Esophagus squamous epithelium (tissue), 4 donors: ENCODE data around the gene MRAS.

Experiments
- POLR2A ChIP-seq, 4 donors: fragments of 450-650 bp; IDR thresholded peaks; one replicate each; pipeline ENCODE4 v1.6.1; 2017; ENCODE audit warnings: antibody characterized with exemption in 4 of 4, mild to moderate bottlenecking in 4 of 4, moderate library complexity in 3 of 4
- TF ChIP-seq, protein P1 (sequence below), 6 experiments: fragments of 450-650 bp in 4 of 6; fragments of 200-600 bp in 2 of 6; sonication (generic) in 2 of 6; IDR thresholded peaks; one replicate each; pipeline ENCODE4 v1.5.1; 2016 to 2019; ENCODE audit warnings: antibody characterized with exemption in 6 of 6, mild to moderate bottlenecking in 4 of 6, moderate library complexity in 4 of 6

DNA sequence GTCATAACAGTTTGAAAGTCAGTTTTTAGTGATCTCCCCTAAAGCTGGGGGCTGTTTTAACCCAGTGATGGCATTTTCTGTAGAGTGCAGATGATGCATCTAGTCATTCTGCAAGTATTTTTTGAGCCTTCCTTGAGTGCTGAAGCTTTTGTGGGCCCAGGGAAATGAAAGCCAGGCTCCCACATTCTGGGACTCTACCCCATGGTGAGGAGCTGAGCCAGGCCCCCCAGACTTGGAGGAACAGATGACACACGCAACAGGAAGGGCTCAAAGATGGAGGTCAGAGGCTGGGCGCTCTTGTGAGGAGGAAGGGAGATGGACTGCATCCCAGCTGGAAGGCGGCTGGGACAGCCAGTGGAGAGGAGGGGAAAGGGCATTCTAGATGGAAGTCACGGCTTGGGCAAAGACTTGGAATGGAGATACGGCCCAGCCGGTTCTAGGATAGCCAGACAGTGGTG lies 40.8 kb downstream of the MRAS start:
- TF ChIP-seq, protein P1, sequence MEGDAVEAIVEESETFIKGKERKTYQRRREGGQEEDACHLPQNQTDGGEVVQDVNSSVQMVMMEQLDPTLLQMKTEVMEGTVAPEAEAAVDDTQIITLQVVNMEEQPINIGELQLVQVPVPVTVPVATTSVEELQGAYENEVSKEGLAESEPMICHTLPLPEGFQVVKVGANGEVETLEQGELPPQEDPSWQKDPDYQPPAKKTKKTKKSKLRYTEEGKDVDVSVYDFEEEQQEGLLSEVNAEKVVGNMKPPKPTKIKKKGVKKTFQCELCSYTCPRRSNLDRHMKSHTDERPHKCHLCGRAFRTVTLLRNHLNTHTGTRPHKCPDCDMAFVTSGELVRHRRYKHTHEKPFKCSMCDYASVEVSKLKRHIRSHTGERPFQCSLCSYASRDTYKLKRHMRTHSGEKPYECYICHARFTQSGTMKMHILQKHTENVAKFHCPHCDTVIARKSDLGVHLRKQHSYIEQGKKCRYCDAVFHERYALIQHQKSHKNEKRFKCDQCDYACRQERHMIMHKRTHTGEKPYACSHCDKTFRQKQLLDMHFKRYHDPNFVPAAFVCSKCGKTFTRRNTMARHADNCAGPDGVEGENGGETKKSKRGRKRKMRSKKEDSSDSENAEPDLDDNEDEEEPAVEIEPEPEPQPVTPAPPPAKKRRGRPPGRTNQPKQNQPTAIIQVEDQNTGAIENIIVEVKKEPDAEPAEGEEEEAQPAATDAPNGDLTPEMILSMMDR (IDR thresholded peaks at IDR 0.05): no peak
- no peak for TF ChIP-seq POLR2A (IDR thresholded peaks at IDR 0.05)
